K562 (cell line): ENCODE data around the gene STAU1. TPM values are rescaled to one million over a fixed set of nuclear protein-coding genes. Genes with fewer than 3 reads are reported as not detected.
"Not testable (repeated sequence)": the region's sequence is repeated elsewhere in the genome, so short reads cannot be mapped to it uniquely, and the experiment has no call there.

Source experiments
- ATAC-seq: fragments of 200-7000 bp; cut with Tn5 transposase; 3 replicates; pipeline ENCODE4 v1.9.1; 2020; ENCODE audit warnings: moderate library complexity
- BruUV-seq: library from RNA; stranded (reverse); fragments of 400-500 nt; replicated peaks from 2 replicates; lab custom pipeline; 2021; lab: Mats Ljungman, UMichigan
- CTCF ChIA-PET: fragments of 300-600 bp; formaldehyde crosslinking; extraction: SDS; loops from one replicate; lab custom pipeline; 2021; ENCODE audit warnings: low intra/inter-chr PET ratio; lab: Yijun Ruan, JAX
- POLR2A ChIA-PET: fragments of 300-600, 350-650 bp; sonication (Branson Sonifier 250); formaldehyde crosslinking; extraction: SDS; loops from one replicate; lab custom pipeline; 2021; ENCODE audit warnings: antibody characterized with exemption, inconsistent platforms; lab: Yijun Ruan, JAX
- DNase-seq, 4 experiments: peaks; one replicate each; pipeline versions ENCODE4 v3.0.0 to v3.0.0-alpha.2; 2011 to 2018; ENCODE audit warnings: low spot score in 3 of 4, mixed read lengths in 3 of 4; ENCODE audit errors: extremely low read depth in 1 of 4
- FAIRE-seq: peaks from 2 replicates; lab custom pipeline; 2011; peaks lifted over from hg19 to GRCh38; lab: Jason Lieb, UNC
- H2AFZ ChIP-seq: 2 replicates; pipeline ENCODE4 v1.6.0; 2011; ENCODE audit warnings: low read depth, low read length, control low read depth, inconsistent platforms
- H3K27ac ChIP-seq: fragments of 200-600 bp; 3 replicates; pipeline ENCODE4 v1.8.0; 2011; ENCODE audit warnings: low read depth, mild to moderate bottlenecking, control low read depth, inconsistent platforms, low read length, moderate library complexity, mixed read lengths; ENCODE audit errors: extremely low read depth
- H3K27me3 ChIP-seq, 2 experiments: fragments of 300-600 bp in 1 of 2; 2 replicates in 1 of 2; 3 replicates in 1 of 2; pipeline versions ENCODE4 v1.6.0 to v1.8.0; 2011; ENCODE audit warnings: inconsistent platforms in 2 of 2, low read length in 2 of 2, mild to moderate bottlenecking in 1 of 2, mixed read lengths in 1 of 2, moderate library complexity in 1 of 2; ENCODE audit not compliant: control insufficient read depth in 2 of 2, insufficient read depth in 2 of 2
- H3K36me3 ChIP-seq: fragments of 300-600 bp; 3 replicates; pipeline ENCODE4 v1.8.0; 2011; ENCODE audit warnings: mild to moderate bottlenecking, low read length, inconsistent platforms; ENCODE audit not compliant: control insufficient read depth, insufficient read depth
- H3K4me1 ChIP-seq, 2 experiments: fragments of 200-600 bp in 1 of 2; replicated peaks in 1 of 2; 2 replicates in 1 of 2; 3 replicates in 1 of 2; pipeline versions ENCODE4 v1.5.1 to v1.8.0; 2011; ENCODE audit warnings: inconsistent platforms in 2 of 2, low read length in 2 of 2, mild to moderate bottlenecking in 1 of 2, mixed read lengths in 1 of 2, moderate library complexity in 1 of 2; ENCODE audit not compliant: control insufficient read depth in 2 of 2, insufficient read depth in 2 of 2
- H3K4me2 ChIP-seq: 2 replicates; pipeline ENCODE4 v1.6.1; 2011; ENCODE audit warnings: low read length, control low read depth, inconsistent platforms, mixed read lengths; ENCODE audit not compliant: insufficient read depth
- H3K4me3 ChIP-seq: fragments of 200-600 bp; sonication (generic), shearing (Covaris generic); 2 replicates; pipeline ENCODE4 v1.5.1; 2016; ENCODE audit warnings: control low read depth, inconsistent platforms
- H3K79me2 ChIP-seq: fragments of 200-600 bp; 3 replicates; pipeline ENCODE4 v1.8.0; 2011; ENCODE audit warnings: low read length, inconsistent platforms; ENCODE audit not compliant: control insufficient read depth, insufficient read depth
- H3K9ac ChIP-seq, 2 experiments: 2 replicates each; pipeline versions ENCODE4 v1.6.0 to v1.6.1; 2011; ENCODE audit warnings: low read depth in 2 of 2, low read length in 2 of 2, control low read depth in 1 of 2, inconsistent platforms in 1 of 2, mild to moderate bottlenecking in 1 of 2, mixed read lengths in 1 of 2; ENCODE audit not compliant: insufficient read depth in 1 of 2
- H3K9me1 ChIP-seq: one replicate; pipeline ENCODE4 v1.6.0; 2011; ENCODE audit warnings: inconsistent platforms, mild to moderate bottlenecking, low read length, moderate library complexity; ENCODE audit not compliant: control insufficient read depth, insufficient read depth
- H3K9me3 ChIP-seq: replicated peaks from 2 replicates; pipeline ENCODE4 v1.5.1; 2011; ENCODE audit warnings: low read depth, low read length, inconsistent platforms; ENCODE audit not compliant: control insufficient read depth, insufficient read depth
- H4K20me1 ChIP-seq: replicated peaks from 2 replicates; pipeline ENCODE4 v1.6.1; 2011; ENCODE audit warnings: low read length, inconsistent platforms, mixed read lengths; ENCODE audit not compliant: control insufficient read depth, insufficient read depth
- STAT5B ChIP-seq: fragments of 250-450 bp; sonication (Bioruptor Pico); IDR thresholded peaks from 2 replicates; pipeline ENCODE4 v1.8.0; 2021; ENCODE audit warnings: mild to moderate bottlenecking, inconsistent platforms
- ZNF696 ChIP-seq: fragments of 250-450 bp; sonication (Bioruptor Pico); conservative IDR thresholded peaks from 2 replicates; pipeline ENCODE4 v1.4.0; 2020; ENCODE audit warnings: mild to moderate bottlenecking, moderate library complexity
- WGBS: fragments of 100-300 bp; shearing (Covaris generic); methylation state at CpG from one replicate; pipeline ENCODE4 v1.1.6; 2016; ENCODE audit warnings: low coverage, mixed read lengths; ENCODE audit not compliant: insufficient coverage; ENCODE audit errors: missing lambda C conversion rate; 5-methylcytosine and 5-hydroxymethylcytosine counted together
- in situ Hi-C: fragments of 300-500 bp; cut with MboI; formaldehyde crosslinking; loops from 4 replicates; pipeline ENCODE4 v1.15.0; 2018; ENCODE audit warnings: inconsistent platforms, mixed read lengths
- intact Hi-C: fragments of 100-400 bp; cut with micrococcal nuclease; formaldehyde crosslinking; loops from 2 replicates; pipeline ENCODE4 v1.14.2; 2022
- polyA plus RNA-seq, 8 experiments: library from polyadenylated mRNA; depleted of rRNA in 4 of 8; stranded (reverse) in 5 of 8; unstranded in 3 of 8; fragments of >200 nt; fragmentation: Nextera tagmentation in 2 of 8; fragmentation: Illumina TruSeq in 1 of 8; extraction: Ambion mirVana in 2 of 8; extraction: Trizol in 1 of 8; gene quantifications; 2 replicates each; pipeline versions ENCODE4 v1.2.1 to v1.2.3, GENCODE V29; 2011 to 2014; ENCODE audit warnings: inconsistent platforms in 1 of 8, missing spikeins in 1 of 8
- total RNA-seq, 7 experiments: library from RNA; depleted of rRNA in 6 of 7; stranded (reverse); fragments of >200 nt in 6 of 7; fragmentation: Illumina TruSeq in 2 of 7; extraction: Trizol in 2 of 7; gene quantifications; 2 replicates each; pipeline versions ENCODE4 v1.2.1 to v1.2.3, GENCODE V29; 2011 to 2021; ENCODE audit warnings: low replicate concordance in 1 of 7

Gene STAU1
- total and polyA plus RNA-seq, 9 of the 15 experiments (the other 6 are each of a cell fraction or from before 2014, with no cell fraction given): 18.0 to 106 (median 50.6) TPM

DNA sequence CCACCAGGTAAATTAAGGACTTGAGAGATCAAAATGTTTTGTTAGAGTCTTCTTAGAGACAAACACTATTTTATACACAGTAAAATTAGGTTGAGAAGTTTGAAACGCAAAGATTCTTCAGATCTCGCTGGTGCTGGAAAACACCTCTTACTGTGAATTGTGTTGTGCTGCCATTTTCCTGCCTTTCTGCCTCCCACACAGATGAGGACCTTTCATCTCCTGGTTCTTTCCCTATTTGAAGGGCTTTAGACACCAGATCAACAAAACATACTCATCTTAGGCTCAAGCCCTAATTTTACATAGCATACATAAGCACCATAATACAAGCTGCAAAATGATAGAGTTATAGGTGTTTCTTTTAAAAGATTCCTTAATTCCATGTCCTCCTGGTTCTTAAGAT, 18.6 kb downstream of the STAU1 start:
- ATAC-seq (no peak), DNase-seq (no peak), FAIRE-seq (no peak)
- no TSS peak for BruUV-seq
- Histone ChIP-seq H2AFZ (no peak overlapping the region), H4K20me1 (0 out of 2 replicates have a peak, but pooled peaks cover 3% of the 10 kb centered on the region), H3K36me3 (peaks cover 57% of the 10 kb centered on the region), H3K4me1 (no peaks in the 10 kb centered on the region), H3K9me1 (no peaks in the 10 kb centered on the region), H3K27me3 (no peaks in the 10 kb centered on the region), H3K79me2 (peaks cover 83% of the 10 kb centered on the region), H3K27ac (no peak overlapping the region), H3K9me3 (no peaks in the 10 kb centered on the region), H3K4me3 (no peak overlapping the region), H3K9ac (no peak overlapping the region), H3K4me2 (no peak overlapping the region)
- in situ Hi-C loops (no loop called here), intact Hi-C loops (no loop called here)
- ChIA-PET CTCF (no interaction called here), POLR2A (interaction anchor here (3.5 kb wide), 1 partner anchor 11 kb away, joined by 12 read pairs; no protein-coding TSS in a partner anchor)
- 83% methylated on average over 2 of the region's 2 CpGs for WGBS
- TF ChIP-seq ZNF696 (no peak), STAT5B (no peak)

GRCh38 chr20:49168864-49169263, 19.3 kb downstream of the STAU1 start:
- POLR2A ChIA-PET: interaction anchor here (1.0 to 3.5 kb wide), 2 partner anchors 11 to 18 kb away, joined by 3 to 12 read pairs; no protein-coding TSS in a partner anchor
- CTCF ChIA-PET, H3K9ac ChIP-seq, DNase-seq, H3K27ac ChIP-seq, H3K9me1 ChIP-seq, BruUV-seq, ATAC-seq, FAIRE-seq, H3K27me3 ChIP-seq, H3K4me1 ChIP-seq, H3K4me3 ChIP-seq, H4K20me1 ChIP-seq, in situ Hi-C loops, H3K4me2 ChIP-seq, intact Hi-C loops, H2AFZ ChIP-seq, H3K9me3 ChIP-seq: not testable (repeated sequence)
- Histone ChIP-seq H3K79me2 (peaks cover 79% of the 10 kb centered on the region), H3K36me3 (peaks cover 59% of the 10 kb centered on the region)
- 79% methylated on average over 8 of the region's 10 CpGs for WGBS
